COLO668 (cell line): ENCODE results near the gene PLEK2.
"Not testable (repeated sequence)": the region's sequence is repeated elsewhere in the genome, so short reads cannot be mapped to it uniquely, and the experiment has no call there.

Experiments
- DNase-seq: peaks from one replicate; lab custom pipeline; 2025; ENCODE audit not compliant: unreplicated experiment; lab: John Stamatoyannopoulos, UW

PLEK2 gene

DNA sequence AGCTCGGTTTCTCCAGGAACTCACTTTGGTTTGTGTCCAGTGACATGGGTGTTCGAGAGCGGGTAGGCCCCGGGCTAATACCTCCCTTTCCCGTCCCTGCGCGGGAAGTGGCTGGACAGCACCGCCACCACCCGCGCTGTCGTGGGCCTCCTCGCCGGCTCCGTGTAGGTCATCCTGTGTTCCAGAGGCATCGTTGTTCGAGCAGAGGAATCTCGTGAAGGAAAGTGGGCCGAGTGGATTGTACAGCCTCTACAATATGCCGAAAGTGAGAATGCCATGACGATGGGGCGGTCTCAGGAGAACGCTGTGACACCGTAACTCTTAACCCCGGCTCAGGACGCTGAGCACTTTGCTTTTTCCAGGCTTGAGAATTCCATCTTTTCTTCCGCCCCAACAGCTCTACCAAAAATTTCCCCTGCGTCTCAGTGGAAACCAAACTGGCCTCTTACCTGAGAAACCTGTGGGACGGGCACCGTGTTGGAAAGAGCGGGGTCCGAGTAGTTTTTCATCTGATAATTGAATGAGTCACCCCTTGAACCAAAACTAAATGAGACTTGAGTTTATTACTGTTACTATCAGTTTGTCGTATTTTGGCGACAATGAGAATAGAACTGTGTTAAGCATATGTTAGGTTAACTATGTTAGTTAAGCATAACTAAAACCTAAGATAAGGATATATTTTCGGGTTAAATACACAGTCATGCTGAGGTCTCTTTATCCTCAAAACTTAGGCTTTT is 51.3 kb downstream of the PLEK2 start:
- no peak for DNase-seq

DNA sequence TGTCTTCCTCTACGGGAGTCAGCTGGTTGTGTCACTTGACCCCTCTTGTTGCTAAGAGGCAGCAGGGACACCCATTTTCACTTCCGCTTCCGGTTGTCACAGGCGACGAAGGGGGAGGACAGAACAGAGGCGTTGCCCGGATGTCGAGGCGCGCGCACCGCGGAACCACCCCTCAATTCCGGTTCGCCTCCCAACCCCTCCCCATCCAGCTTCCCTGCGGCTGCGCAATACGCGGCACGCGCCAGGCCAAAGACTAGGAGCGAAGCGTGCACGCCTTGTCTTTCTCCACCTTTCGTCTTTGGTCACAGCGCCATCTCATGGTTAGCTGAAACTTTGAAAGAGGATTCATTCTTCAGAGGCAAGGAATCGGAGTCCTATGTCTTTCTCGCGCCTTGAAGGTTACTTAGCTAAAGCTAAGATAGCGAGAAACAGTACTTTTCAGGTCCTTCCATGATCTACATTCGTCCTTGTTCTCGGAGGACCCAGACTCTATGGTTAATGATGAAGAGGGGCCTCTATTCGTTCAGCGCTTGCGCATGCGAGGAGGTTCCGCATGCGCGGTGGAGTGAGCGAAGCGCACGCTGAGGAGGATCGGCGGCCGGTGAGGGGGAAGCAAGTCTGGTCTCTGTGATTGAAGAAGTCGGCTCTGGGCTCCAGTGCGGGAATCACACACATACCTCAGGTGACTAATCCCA is 52.0 kb downstream of the PLEK2 start, which contains the start of the genes ATP6V1D and EIF2S1:
TSS of gene ATP6V1D (minus strand) at position 30 of the 695 bp plus-strand sequence. CDS start 106 bp downstream, outside the sequence.
TSS of gene EIF2S1 (plus strand) at position 554 of the 695 bp plus-strand sequence. CDS start 4,440 bp downstream, outside the sequence.
- DNase-seq = peak; percentile 99

DNA sequence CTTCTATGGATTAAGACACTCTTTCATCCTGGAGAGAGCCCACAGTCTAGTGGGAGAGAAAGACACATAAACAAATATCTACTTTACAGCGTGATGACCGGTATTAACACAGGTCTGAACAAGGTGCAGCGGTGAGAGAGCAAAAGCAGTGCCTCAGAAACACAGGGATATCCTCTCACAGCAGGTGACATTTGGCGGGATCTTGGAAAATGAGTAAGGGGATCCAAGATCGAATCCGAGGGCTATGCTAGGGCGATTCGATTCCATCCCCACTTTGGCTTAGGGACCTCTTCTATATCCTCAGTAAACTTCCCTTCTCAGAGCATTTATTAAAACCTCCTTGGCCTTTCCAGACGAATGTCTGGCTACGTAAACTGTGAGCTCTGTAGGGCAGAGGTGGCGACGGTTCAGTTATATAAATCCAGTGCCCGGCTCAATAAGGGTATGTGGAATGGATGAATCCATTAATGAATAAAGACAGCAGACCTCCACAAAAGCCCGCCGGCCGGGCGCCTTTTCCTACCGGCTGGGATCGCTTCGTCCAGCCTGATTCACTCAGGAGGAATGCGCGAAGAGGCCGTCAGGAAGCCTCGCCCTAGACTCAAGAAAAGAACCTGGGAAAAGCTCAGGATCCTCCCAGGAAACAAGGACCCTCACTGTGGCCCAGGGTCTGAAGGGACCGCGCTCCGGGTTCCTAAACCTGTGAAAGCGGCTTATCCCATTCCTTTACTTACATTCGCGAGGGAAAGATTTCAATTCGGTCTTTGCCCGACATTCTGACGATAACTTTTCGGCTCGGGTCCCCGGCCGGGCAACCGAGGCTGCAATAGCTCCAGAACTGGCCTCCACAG is 52.8 kb downstream of the PLEK2 start:
- DNase-seq = peak; percentile 44

DNA sequence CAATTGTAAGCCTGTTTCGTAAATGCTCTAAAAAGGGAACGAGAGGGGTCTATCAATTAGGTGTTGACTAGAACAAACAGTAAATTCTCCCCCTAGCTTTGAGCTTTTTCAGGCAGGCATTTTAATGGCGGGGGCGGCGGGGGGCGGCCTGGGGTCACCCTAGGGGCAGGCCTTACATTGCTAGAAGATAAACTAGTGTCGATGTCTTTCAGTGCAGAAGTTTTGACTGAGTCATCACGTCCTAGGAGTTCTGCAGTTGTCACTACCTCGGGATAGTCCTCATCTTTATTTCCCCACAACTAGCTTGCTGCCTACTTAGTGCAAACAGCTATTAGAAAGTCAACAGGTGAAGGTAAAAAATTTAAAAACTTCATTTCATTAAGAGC is 54.0 kb downstream of the PLEK2 start:
- DNase-seq = no peak

DNA sequence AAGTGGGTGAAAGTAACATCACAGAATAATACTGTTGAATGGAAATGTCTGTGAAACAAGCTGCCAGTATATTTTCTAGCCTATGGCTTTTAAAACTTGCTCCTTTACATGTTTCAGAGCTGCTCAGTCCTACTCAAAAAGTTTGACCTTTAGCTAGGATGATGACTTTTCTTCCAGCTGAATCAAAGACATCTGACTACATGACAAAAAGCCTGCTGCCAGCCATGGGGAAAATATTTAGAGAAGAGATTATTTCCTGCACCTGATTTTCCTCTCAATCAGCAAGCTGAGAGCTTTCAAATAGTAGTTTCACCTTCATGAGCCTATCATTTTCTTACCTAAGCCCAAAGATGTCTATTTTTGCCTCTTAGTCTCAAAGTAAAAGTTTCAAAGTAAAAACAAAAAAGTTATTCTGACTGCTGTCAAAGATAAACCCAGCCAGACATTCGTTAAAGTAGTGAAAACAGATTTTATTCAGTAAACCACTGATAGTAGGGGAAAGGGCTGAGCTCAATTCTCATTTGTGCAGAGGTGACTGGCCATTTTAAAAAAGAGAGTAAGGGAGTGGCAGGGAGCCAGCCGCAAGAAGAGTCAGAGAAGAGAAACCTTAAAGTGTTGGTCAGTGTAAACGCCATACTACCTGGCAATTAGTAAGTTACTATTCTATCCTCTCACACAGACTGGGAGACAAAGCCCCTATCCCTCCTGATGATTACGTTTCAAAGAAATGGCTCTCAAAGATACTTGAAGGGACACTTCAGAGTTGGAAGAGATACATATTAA is 54.6 kb downstream of the PLEK2 start:
- no peak for DNase-seq

DNA sequence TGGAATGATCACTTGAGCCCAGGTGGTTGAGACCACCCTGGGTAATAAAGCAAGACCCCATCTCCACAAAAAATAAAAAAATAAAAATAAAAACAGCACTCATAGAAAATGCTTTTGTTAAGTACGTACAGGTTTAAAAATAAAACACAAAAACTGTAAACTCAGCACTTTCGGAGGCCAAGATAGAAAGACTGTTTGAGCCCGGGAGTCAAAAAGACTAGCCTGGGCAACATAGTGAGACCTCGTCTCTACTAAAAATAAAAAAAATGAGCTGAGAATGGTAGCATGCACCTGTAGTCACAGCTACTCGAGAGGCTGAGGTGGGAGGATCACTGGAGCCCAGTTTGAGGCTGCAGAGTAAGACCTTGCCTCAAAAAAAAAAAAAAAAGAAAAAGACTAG is 59.9 kb downstream of the PLEK2 start:
- no peak for DNase-seq

DNA sequence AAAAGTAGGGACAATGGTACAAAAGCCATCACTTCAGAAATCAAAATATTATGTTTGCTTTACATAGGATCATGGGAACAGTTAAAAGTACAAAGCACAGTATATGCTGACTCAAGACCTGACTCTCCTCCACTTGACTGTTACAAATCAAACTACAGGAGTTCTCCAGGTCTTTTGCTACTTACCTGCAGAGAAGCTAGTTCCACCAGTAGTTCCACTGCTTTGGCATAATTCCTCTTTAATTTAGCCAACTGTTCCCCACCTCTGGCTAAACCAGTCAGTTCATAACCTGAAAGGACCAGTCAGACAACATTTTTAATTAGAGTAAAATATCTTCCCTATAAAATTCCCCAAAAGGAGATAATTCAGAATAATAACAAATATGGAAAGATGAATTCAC is 66.4 kb downstream of the PLEK2 start:
- no peak for DNase-seq

DNA sequence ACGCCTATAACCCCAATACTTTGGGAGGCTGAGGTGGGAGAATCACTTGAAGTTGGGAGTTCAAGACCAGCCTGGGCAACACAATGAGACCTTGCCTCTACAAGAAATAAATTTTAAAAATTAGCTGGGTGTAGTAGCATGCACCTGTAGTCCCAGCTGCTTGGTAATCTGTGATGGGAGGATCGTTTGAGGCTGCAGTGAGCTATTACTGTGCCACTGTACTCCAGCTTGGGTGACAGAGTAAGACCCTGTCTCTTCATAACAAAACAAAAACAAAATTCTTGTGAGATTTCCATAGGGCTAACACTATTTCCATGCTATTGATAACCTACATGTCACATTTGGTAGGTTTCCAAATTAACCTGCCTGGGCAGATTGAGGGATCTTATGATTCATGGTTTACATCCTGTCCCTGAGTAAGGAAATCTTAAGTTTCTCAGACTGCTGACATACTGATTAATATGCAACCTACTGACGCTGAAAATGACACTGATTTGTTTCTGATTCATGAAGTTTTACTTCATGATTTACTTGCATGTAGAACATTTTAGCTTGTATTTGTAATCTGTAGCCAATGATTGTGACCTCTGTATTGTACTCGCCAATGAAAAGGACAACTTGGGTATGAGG is 68.2 kb downstream of the PLEK2 start:
- no peak for DNase-seq

DNA sequence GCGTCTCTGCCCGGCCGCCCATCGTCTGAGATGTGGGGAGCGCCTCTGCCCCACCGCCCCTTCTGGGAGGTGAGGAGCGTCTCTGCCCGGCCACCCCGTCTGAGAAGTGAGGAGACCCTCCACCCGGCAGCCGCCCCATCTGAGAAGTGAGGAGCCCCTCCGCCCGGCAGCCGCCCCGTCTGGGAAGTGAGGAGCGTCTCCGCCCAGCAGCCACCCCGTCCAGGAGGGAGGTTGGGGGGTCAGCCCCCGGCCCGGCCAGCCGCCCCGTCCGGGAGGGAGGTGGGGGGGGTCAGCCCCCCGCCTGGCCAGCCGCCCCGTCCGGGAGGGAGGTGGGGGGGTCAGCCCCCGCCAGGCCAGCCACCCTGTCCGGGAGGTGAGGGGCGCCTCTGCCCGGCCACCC is 70.7 kb downstream of the PLEK2 start:
- not testable (repeated sequence) for DNase-seq
